ENCODE measurements around the gene ADARB2.
A peak's percentile ranks its signal among the peaks of the same experiment; 100 is the strongest.

Gene ADARB2

GRCh38 chr10:1451941-1452340, 285.4 kb downstream of the ADARB2 start (continued):
- TF ChIP-seq ZNF521 (tag by site-specific recombination; IDR thresholded peaks at IDR 0.05): no peak
- TF ChIP-seq SP3 (tag by site-specific recombination; IDR thresholded peaks at IDR 0.05): no peak
- no peak for TF ChIP-seq ZNF560 (tag by site-specific recombination; IDR thresholded peaks at IDR 0.05; ENCODE audit: borderline replicate concordance)
- TF ChIP-seq PBX3 (CRISPR knock-in tag; IDR thresholded peaks at IDR 0.05): no peak
- no peak for TF ChIP-seq ZNF530 (tag by site-specific recombination; IDR thresholded peaks at IDR 0.05; ENCODE audit: low read depth)
- TF ChIP-seq, protein P1, sequence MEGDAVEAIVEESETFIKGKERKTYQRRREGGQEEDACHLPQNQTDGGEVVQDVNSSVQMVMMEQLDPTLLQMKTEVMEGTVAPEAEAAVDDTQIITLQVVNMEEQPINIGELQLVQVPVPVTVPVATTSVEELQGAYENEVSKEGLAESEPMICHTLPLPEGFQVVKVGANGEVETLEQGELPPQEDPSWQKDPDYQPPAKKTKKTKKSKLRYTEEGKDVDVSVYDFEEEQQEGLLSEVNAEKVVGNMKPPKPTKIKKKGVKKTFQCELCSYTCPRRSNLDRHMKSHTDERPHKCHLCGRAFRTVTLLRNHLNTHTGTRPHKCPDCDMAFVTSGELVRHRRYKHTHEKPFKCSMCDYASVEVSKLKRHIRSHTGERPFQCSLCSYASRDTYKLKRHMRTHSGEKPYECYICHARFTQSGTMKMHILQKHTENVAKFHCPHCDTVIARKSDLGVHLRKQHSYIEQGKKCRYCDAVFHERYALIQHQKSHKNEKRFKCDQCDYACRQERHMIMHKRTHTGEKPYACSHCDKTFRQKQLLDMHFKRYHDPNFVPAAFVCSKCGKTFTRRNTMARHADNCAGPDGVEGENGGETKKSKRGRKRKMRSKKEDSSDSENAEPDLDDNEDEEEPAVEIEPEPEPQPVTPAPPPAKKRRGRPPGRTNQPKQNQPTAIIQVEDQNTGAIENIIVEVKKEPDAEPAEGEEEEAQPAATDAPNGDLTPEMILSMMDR (tag by site-specific recombination; IDR thresholded peaks at IDR 0.05): no peak
- no peak for TF ChIP-seq ZNF664 (tag by site-specific recombination; IDR thresholded peaks at IDR 0.05)
- no peak for TF ChIP-seq ZNF354C (tag by site-specific recombination; IDR thresholded peaks at IDR 0.05; ENCODE audit: borderline replicate concordance, low read depth)

GRCh38 chr10:1451362-1451888, 285.9 kb downstream of the ADARB2 start:
- ChIA-PET POLR2A (interaction anchor here (0.9 kb wide), 1 partner anchor 11 kb away, joined by 4 read pairs; no protein-coding TSS in a partner anchor), CTCF (no interaction called here)
- H3K4me1 ChIP-seq (ENCODE audit: control insufficient read depth, insufficient read depth, low read length): no peaks in the 10 kb centered on the region

More at GRCh38 chr10:1451362-1451888, 285.9 kb downstream of the ADARB2 start:
- Histone ChIP-seq H3K4me3 (ENCODE audit: low read depth, low read length) (no peak overlapping the region), H3K36me3 (ENCODE audit: control insufficient read depth in 2 of 2, insufficient read depth in 1 of 2, low read length in 2 of 2) (no peaks in the 10 kb centered on the region), H3K9me3 (ENCODE audit: control insufficient read depth, insufficient read depth, low read depth, low read length) (no peaks in the 10 kb centered on the region), H3K27ac (ENCODE audit: extremely low read depth, low read depth, low read length) (no peak overlapping the region)
- TF ChIP-seq KLF8 (tag by site-specific recombination; IDR thresholded peaks at IDR 0.05) (no peak), PBX3 (CRISPR knock-in tag; IDR thresholded peaks at IDR 0.05) (no peak), GLI2 (tag by site-specific recombination; IDR thresholded peaks at IDR 0.05; ENCODE audit: borderline replicate concordance, low read depth) (no peak), ZNF571 (tag by site-specific recombination; IDR thresholded peaks at IDR 0.05) (no peak), ZNF280C (tag by site-specific recombination; IDR thresholded peaks at IDR 0.05) (no peak), ZEB2 (tag by site-specific recombination; IDR thresholded peaks at IDR 0.05) (peak; percentile 55; the same call in 1 of the 2 replicates), ZNF266 (tag by site-specific recombination; IDR thresholded peaks at IDR 0.05; ENCODE audit: low read depth) (no peak), ZNF248 (tag by site-specific recombination; IDR thresholded peaks at IDR 0.05) (no peak), ZNF23 (tag by site-specific recombination; IDR thresholded peaks at IDR 0.05; ENCODE audit: borderline replicate concordance) (no peak), ZFP3 (tag by site-specific recombination; IDR thresholded peaks at IDR 0.05; ENCODE audit: low read depth) (no peak), ZNF114 (tag by site-specific recombination; IDR thresholded peaks at IDR 0.05) (no peak), SCRT2 (tag by site-specific recombination; IDR thresholded peaks at IDR 0.05) (0 out of 2 replicates have a peak, but pooled peaks have one; percentile 18), ZNF341 (tag by site-specific recombination; IDR thresholded peaks at IDR 0.05; ENCODE audit: low read depth) (no peak), SCRT1 (tag by site-specific recombination; IDR thresholded peaks at IDR 0.05; ENCODE audit: borderline replicate concordance) (peak; percentile 59; the same call in 1 of the 2 replicates), ZBTB21 (tag by site-specific recombination; IDR thresholded peaks at IDR 0.05) (no peak), ZNF560 (tag by site-specific recombination; IDR thresholded peaks at IDR 0.05; ENCODE audit: borderline replicate concordance) (no peak), ZNF175 (tag by site-specific recombination; IDR thresholded peaks at IDR 0.05) (no peak), ZNF600 (tag by site-specific recombination; IDR thresholded peaks at IDR 0.05) (no peak), ZNF311 (tag by site-specific recombination; IDR thresholded peaks at IDR 0.05; ENCODE audit: borderline replicate concordance) (no peak), ZNF433 (tag by site-specific recombination; IDR thresholded peaks at IDR 0.05; ENCODE audit: low read depth) (no peak), ZNF660 (tag by site-specific recombination; IDR thresholded peaks at IDR 0.05) (no peak)
